Nephron (organoid): ENCODE results near the gene SYCP2.

ENCODE experiments used
- H3K27ac Mint-ChIP-seq, 3 experiments: 2 replicates each; pipeline ENCODE4 v1.8.0; 2020; ENCODE audit warnings: mixed read lengths in 3 of 3, mild to moderate bottlenecking in 2 of 3, moderate library complexity in 1 of 3
- H3K27me3 Mint-ChIP-seq: 2 replicates; pipeline ENCODE4 v1.8.0; 2021; ENCODE audit warnings: low read depth, mild to moderate bottlenecking, moderate library complexity, mixed read lengths
- H3K36me3 Mint-ChIP-seq: 2 replicates; pipeline ENCODE4 v1.8.0; 2020; ENCODE audit warnings: low read depth, mixed read lengths
- H3K4me1 Mint-ChIP-seq: 2 replicates; pipeline ENCODE4 v1.8.0; 2020; ENCODE audit warnings: mixed read lengths
- H3K4me3 Mint-ChIP-seq, 3 experiments: 2 replicates each; pipeline ENCODE4 v1.8.0; 2020; ENCODE audit warnings: mild to moderate bottlenecking in 3 of 3, mixed read lengths in 3 of 3, moderate library complexity in 2 of 3
- H3K9me3 Mint-ChIP-seq: 2 replicates; pipeline ENCODE4 v1.8.0; 2020; ENCODE audit warnings: mixed read lengths
- TF ChIP-seq, protein P1 (sequence below), 3 experiments: fragments of 200-600 bp; sonication (generic); IDR thresholded peaks; one replicate each; pipeline ENCODE4 v1.5.0; 2021; ENCODE audit warnings: antibody characterized with exemption in 3 of 3; ENCODE audit not compliant: unreplicated experiment in 3 of 3

SYCP2 gene

DNA sequence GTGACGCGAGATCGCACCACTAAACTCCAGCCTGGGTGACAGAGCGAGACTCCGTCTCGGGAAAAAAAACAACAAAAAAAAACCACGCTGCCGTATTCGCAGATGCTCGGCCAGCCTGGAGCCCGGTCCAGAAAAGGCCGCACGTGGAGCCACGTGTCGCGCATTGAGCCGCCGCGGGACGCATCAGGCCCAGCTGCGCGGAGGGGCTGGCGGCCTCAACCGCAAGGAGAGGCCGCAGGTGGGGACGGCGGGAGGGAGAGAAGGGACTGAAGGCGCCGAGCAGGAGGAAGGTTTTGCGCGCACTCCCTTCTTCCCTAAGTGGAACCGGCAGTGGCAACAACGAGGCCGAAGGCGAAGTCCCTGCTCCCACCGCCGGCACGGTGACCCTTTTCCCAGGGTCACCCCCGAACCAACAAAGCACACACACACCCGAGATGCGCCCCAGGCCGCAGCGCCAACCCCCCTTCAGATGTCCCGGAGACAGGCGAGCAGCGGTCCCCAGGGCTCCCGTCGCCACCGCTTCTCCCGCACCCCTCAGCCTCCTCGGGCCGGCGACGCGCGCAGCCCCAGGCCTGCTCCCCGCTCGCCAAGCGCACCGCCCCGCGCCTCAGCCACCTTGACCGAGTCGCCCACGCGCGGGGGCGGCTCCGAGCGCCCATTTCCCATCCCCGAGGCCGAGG lies 681 bp downstream of the SYCP2 start:
- Mint-ChIP-seq H3K36me3 (no peaks in the 10 kb centered on the region), H3K4me3 (peak overlapping the region in 2 of 3 experiments; percentile 55 to 63), H3K27me3 (peaks cover 30% of the 10 kb centered on the region), H3K4me1 (peaks cover 15% of the 10 kb centered on the region), H3K27ac (no peak overlapping the region), H3K9me3 (no peaks in the 10 kb centered on the region)
- TF ChIP-seq, protein P1, sequence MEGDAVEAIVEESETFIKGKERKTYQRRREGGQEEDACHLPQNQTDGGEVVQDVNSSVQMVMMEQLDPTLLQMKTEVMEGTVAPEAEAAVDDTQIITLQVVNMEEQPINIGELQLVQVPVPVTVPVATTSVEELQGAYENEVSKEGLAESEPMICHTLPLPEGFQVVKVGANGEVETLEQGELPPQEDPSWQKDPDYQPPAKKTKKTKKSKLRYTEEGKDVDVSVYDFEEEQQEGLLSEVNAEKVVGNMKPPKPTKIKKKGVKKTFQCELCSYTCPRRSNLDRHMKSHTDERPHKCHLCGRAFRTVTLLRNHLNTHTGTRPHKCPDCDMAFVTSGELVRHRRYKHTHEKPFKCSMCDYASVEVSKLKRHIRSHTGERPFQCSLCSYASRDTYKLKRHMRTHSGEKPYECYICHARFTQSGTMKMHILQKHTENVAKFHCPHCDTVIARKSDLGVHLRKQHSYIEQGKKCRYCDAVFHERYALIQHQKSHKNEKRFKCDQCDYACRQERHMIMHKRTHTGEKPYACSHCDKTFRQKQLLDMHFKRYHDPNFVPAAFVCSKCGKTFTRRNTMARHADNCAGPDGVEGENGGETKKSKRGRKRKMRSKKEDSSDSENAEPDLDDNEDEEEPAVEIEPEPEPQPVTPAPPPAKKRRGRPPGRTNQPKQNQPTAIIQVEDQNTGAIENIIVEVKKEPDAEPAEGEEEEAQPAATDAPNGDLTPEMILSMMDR (IDR thresholded peaks at IDR 0.05; ENCODE audit: unreplicated experiment in 3 of 3), result no peak

GRCh38 chr20:59931511-59932312 lies 1.7 kb downstream of the SYCP2 start:
- H3K4me1 Mint-ChIP-seq, result peaks cover 7% of the 10 kb centered on the region
- H3K4me3 Mint-ChIP-seq, result peak overlapping the region; percentile 46 to 76 (median 74)
- TF ChIP-seq, protein P1 (IDR thresholded peaks at IDR 0.05; ENCODE audit: unreplicated experiment in 3 of 3), result no peak
- H3K27me3 Mint-ChIP-seq, result peaks cover 30% of the 10 kb centered on the region
- peak overlapping the region in 2 of 3 experiments; percentile 13 to 16 for H3K27ac Mint-ChIP-seq
- no peaks in the 10 kb centered on the region for H3K9me3 Mint-ChIP-seq
- no peaks in the 10 kb centered on the region for H3K36me3 Mint-ChIP-seq

GRCh38 chr20:59925899-59926298 lies 7.5 kb downstream of the SYCP2 start:
- H3K36me3 Mint-ChIP-seq, result no peaks in the 10 kb centered on the region
- TF ChIP-seq, protein P1 (IDR thresholded peaks at IDR 0.05; ENCODE audit: unreplicated experiment in 3 of 3), result no peak
- peaks cover 7% of the 10 kb centered on the region for H3K27me3 Mint-ChIP-seq
- H3K9me3 Mint-ChIP-seq, result no peaks in the 10 kb centered on the region
- H3K4me3 Mint-ChIP-seq, result peak overlapping the region in 1 of 3 experiments; percentile 11
- peak overlapping the region; percentile 34 to 84 (median 63) for H3K27ac Mint-ChIP-seq
- H3K4me1 Mint-ChIP-seq, result peaks cover 16% of the 10 kb centered on the region

GRCh38 chr20:59925359-59925758 lies 8.1 kb downstream of the SYCP2 start:
- peak overlapping the region; percentile 34 to 84 (median 69) for H3K27ac Mint-ChIP-seq
- H3K36me3 Mint-ChIP-seq, result no peaks in the 10 kb centered on the region
- TF ChIP-seq, protein P1 (IDR thresholded peaks at IDR 0.05; ENCODE audit: unreplicated experiment in 3 of 3), result no peak
- peak overlapping the region in 2 of 3 experiments; percentile 9 to 11 for H3K4me3 Mint-ChIP-seq
- H3K4me1 Mint-ChIP-seq, result peaks cover 16% of the 10 kb centered on the region
- no peaks in the 10 kb centered on the region for H3K9me3 Mint-ChIP-seq
- peaks cover 7% of the 10 kb centered on the region for H3K27me3 Mint-ChIP-seq

DNA sequence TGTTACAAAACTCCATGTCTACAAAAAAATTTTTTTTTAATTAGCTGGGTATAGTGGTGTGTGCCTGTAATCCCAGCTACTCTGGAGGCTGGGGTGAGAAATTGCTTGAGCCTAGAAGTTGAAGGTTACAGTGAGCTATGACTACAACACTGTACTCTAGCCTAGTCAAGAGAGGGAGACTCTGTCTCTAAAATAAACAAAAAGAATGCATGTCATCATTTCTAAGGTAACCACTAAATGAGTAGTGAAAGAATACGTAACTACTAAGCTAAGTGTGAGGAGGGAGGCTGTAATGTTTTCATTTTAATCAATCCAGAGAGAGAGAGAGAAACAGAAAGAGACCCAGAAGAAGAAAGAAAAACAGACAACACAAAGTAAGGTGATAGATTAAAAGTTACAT lies 9.9 kb downstream of the SYCP2 start:
- peaks cover 16% of the 10 kb centered on the region for H3K4me1 Mint-ChIP-seq
- no peaks in the 10 kb centered on the region for H3K9me3 Mint-ChIP-seq
- H3K27ac Mint-ChIP-seq, result peak overlapping the region in 1 of 3 experiments; percentile 48
- no peaks in the 10 kb centered on the region for H3K27me3 Mint-ChIP-seq
- H3K4me3 Mint-ChIP-seq, result no peak overlapping the region
- TF ChIP-seq, protein P1 (IDR thresholded peaks at IDR 0.05; ENCODE audit: unreplicated experiment in 3 of 3), result no peak
- H3K36me3 Mint-ChIP-seq, result no peaks in the 10 kb centered on the region
